Neuronal stem cell (in vitro differentiated cells): ENCODE results near the gene RPL18.

Experiments
- DNase-seq: peaks from one replicate; pipeline ENCODE4 v3.0.0-alpha.2; 2013; ENCODE audit warnings: low spot score
- H2AFZ ChIP-seq: one replicate; pipeline ENCODE4 v1.6.1; 2013; ENCODE audit warnings: mild to moderate bottlenecking, low read length, inconsistent platforms
- H2AK5ac ChIP-seq: 2 replicates; pipeline ENCODE4 v1.6.1; 2013; ENCODE audit warnings: low read depth, mild to moderate bottlenecking, inconsistent platforms, low read length, moderate library complexity, mixed read lengths
- H2BK120ac ChIP-seq: 2 replicates; pipeline ENCODE4 v1.6.1; 2013; ENCODE audit warnings: low read depth, mild to moderate bottlenecking, inconsistent platforms, low read length, moderate library complexity, mixed read lengths
- H2BK12ac ChIP-seq: one replicate; pipeline ENCODE4 v1.6.1; 2013; ENCODE audit warnings: low read length, inconsistent platforms
- H2BK15ac ChIP-seq: 2 replicates; pipeline ENCODE4 v1.6.1; 2013; ENCODE audit warnings: mild to moderate bottlenecking, low read length, inconsistent platforms, mixed read lengths
- H2BK5ac ChIP-seq: one replicate; pipeline ENCODE4 v1.6.1; 2013; ENCODE audit warnings: inconsistent platforms, mild to moderate bottlenecking, low read length, moderate library complexity
- H3K14ac ChIP-seq: one replicate; pipeline ENCODE4 v1.6.1; 2013; ENCODE audit warnings: low read length, inconsistent platforms
- H3K18ac ChIP-seq: 2 replicates; pipeline ENCODE4 v1.6.1; 2013; ENCODE audit warnings: low read length, inconsistent platforms
- H3K23ac ChIP-seq: 2 replicates; pipeline ENCODE4 v1.6.1; 2013; ENCODE audit warnings: low read depth, mild to moderate bottlenecking, mixed read lengths, low read length, inconsistent platforms; ENCODE audit not compliant: poor library complexity
- H3K27ac ChIP-seq: replicated peaks from 3 replicates; pipeline ENCODE4 v1.5.1; 2013; ENCODE audit warnings: low read length, inconsistent platforms
- H3K27me3 ChIP-seq, 3 experiments: 2 replicates each; pipeline ENCODE4 v1.6.1; 2013; ENCODE audit warnings: low read length in 3 of 3, mild to moderate bottlenecking in 2 of 3, inconsistent platforms in 1 of 3, low read depth in 1 of 3, mixed read lengths in 1 of 3, moderate library complexity in 1 of 3; ENCODE audit not compliant: control insufficient read depth in 3 of 3, insufficient read depth in 3 of 3
- H3K36me3 ChIP-seq, 2 donors: replicated peaks in 1 of 2; 2 replicates each; pipeline ENCODE4 v1.6.1; 2013; ENCODE audit warnings: low read length in 2 of 2; ENCODE audit not compliant: control insufficient read depth in 2 of 2, insufficient read depth in 2 of 2
- H3K4ac ChIP-seq: 2 replicates; pipeline ENCODE4 v1.6.1; 2013; ENCODE audit warnings: inconsistent platforms, mild to moderate bottlenecking, low read length, moderate library complexity
- H3K4me1 ChIP-seq, 2 donors: 1 replicate in 1 of 2; 2 replicates in 1 of 2; pipeline ENCODE4 v1.6.1; 2013; ENCODE audit warnings: low read length in 2 of 2, low read depth in 1 of 2; ENCODE audit not compliant: control insufficient read depth in 2 of 2, insufficient read depth in 1 of 2
- H3K4me2 ChIP-seq: one replicate; pipeline ENCODE4 v1.6.1; 2013; ENCODE audit warnings: mild to moderate bottlenecking, low read length, inconsistent platforms; ENCODE audit not compliant: insufficient read depth, poor library complexity, severe bottlenecking
- H3K4me3 ChIP-seq, 2 donors: 2 replicates each; pipeline ENCODE4 v1.5.1; 2013; ENCODE audit warnings: low read length in 2 of 2, mild to moderate bottlenecking in 2 of 2, inconsistent platforms in 1 of 2, moderate library complexity in 1 of 2
- H3K79me1 ChIP-seq: one replicate; pipeline ENCODE4 v1.6.1; 2013; ENCODE audit warnings: low read depth, mild to moderate bottlenecking, inconsistent platforms, low read length, moderate library complexity
- H3K9ac ChIP-seq: one replicate; pipeline ENCODE4 v1.6.1; 2013; ENCODE audit warnings: mild to moderate bottlenecking, low read depth, low read length, inconsistent platforms; ENCODE audit not compliant: poor library complexity
- H3K9me3 ChIP-seq, 2 donors: replicated peaks in 1 of 2; 2 replicates each; pipeline versions ENCODE3 to v1.6.1; 2013; ENCODE audit warnings: low read length in 2 of 2, mild to moderate bottlenecking in 2 of 2, inconsistent platforms in 1 of 2, low read depth in 1 of 2, mixed read lengths in 1 of 2, moderate library complexity in 1 of 2; ENCODE audit not compliant: control insufficient read depth in 2 of 2, insufficient read depth in 1 of 2
- H4K8ac ChIP-seq: one replicate; pipeline ENCODE4 v1.6.1; 2013; ENCODE audit warnings: low read depth, mild to moderate bottlenecking, inconsistent platforms, low read length, moderate library complexity
- H4K91ac ChIP-seq: one replicate; pipeline ENCODE4 v1.6.1; 2013; ENCODE audit warnings: low read length, low read depth, mild to moderate bottlenecking, inconsistent platforms; ENCODE audit not compliant: poor library complexity
- WGBS, 2 donors: extraction: QIAGEN DNeasy Blood & Tissue Kit; methylation state at CpG; one replicate each; pipeline ENCODE4 v1.1.7; 2013; ENCODE audit warnings: missing lambda C conversion rate in 2 of 2, mixed read lengths in 1 of 2; ENCODE audit not compliant: insufficient read length in 2 of 2, insufficient replicate concordance in 1 of 2; ENCODE audit errors: extremely low coverage in 2 of 2; 5-methylcytosine and 5-hydroxymethylcytosine counted together

Gene RPL18

DNA sequence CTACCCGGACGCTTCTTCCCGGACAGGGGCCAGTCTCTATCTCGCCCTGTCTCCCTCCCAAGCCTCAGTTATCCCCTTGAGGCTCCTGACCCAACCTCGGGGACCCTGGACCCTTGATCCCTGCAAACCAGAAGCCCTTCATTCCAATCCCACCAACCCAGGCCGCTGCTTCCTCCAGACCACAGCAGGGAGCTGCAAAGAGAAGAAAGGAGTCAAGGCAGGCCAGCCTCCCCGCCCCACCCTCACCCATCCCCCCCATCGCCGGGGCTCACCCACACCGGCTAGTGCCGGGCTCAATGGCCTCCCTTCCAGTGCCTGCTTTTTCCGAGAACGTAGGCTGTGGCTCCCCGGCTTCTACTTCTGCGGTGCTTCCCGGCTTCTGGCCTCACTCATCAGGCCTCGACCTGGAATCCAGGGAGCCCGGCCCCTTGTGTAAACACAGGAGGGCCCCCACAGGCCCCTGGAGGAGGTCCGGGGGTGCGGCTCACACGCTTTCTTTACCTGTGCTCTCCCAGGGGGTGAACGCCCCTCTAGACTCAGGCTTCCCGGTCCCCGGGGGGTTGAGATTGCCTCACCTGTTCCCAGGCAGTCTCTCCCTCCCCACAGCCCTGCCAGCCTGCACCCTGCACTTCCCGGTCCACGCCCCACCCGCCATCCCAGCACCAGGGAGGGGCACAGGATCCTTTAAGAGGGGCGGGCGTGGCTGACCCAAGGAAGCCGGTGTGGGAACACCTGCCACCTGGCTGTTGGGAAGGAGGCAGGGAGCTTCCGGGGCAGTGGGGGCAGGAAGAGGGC, 4.3 kb downstream of the RPL18 start, which contains the start of gene FAM83E:
TSS of gene FAM83E (minus strand) at position 641 of the 795 bp plus-strand sequence. CDS start 1,704 bp downstream, outside the sequence.
- no CpG with 5 or more reads among the region's 31 CpGs for WGBS, 2 donors
- H2BK12ac ChIP-seq, result peak within 1 kb of the TSS; percentile 94
- H2BK15ac ChIP-seq, result peak within 1 kb of the TSS; percentile 34

GRCh38 chr19:48613852-48614435, 5.0 kb downstream of the RPL18 start:
- Histone ChIP-seq H3K4me2 (no peak overlapping the region), H2BK120ac (peak overlapping the region; percentile 72), H2AFZ (no peak overlapping the region), H3K27ac (peak overlapping the region; percentile 81), H3K4me1 (peaks cover 8 to 27% of the 10 kb centered on the region in 2 donors), H3K18ac (peak overlapping the region; percentile 89), H3K14ac (peak overlapping the region; percentile 76), H3K9ac (peak overlapping the region; percentile 53), H3K9me3 (no peaks in the 10 kb centered on the region), H3K36me3 (peaks cover 27 to 34% of the 10 kb centered on the region in 2 donors), H3K23ac (peak overlapping the region; percentile 95), H3K79me1 (peaks cover 9% of the 10 kb centered on the region), H2BK15ac (peak overlapping the region; percentile 34), H2AK5ac (peak overlapping the region; percentile 97), H3K4me3 (no peak overlapping the region), H3K27me3 (no peaks in the 10 kb centered on the region), H2BK5ac (peak overlapping the region; percentile 77), H3K4ac (peak overlapping the region; percentile 53), H4K8ac (peak overlapping the region; percentile 86), H2BK12ac (peak overlapping the region; percentile 94), H4K91ac (no peak overlapping the region)
- DNase-seq, result no peak
- WGBS, 2 donors, result no CpG with 5 or more reads among the region's 13 CpGs

More for the DNA sequence above, 4.3 kb downstream of the RPL18 start, which contains the start of gene FAM83E:
- no peak within 1 kb of the TSS for H4K91ac ChIP-seq
- H3K4me2 ChIP-seq, result peak within 1 kb of the TSS; percentile 24
- no peaks in the 10 kb centered on the region for H3K27me3 ChIP-seq
- H3K79me1 ChIP-seq, result peaks cover 9% of the 10 kb centered on the region
- H3K4ac ChIP-seq, result peak within 1 kb of the TSS; percentile 53
- no peaks in the 10 kb centered on the region for H3K9me3 ChIP-seq
- H3K4me3 ChIP-seq, result no peak within 1 kb of the TSS
- H2AFZ ChIP-seq, result no peak within 1 kb of the TSS
- H3K23ac ChIP-seq, result peak within 1 kb of the TSS; percentile 95
- peak within 1 kb of the TSS; percentile 81 for H3K27ac ChIP-seq
- H2BK5ac ChIP-seq, result peak within 1 kb of the TSS; percentile 84
- H2AK5ac ChIP-seq, result peak within 1 kb of the TSS; percentile 97
- H4K8ac ChIP-seq, result peak within 1 kb of the TSS; percentile 86
- H2BK120ac ChIP-seq, result peak within 1 kb of the TSS; percentile 72
- peak within 1 kb of the TSS; percentile 72 for H3K9ac ChIP-seq
- H3K14ac ChIP-seq, result peak within 1 kb of the TSS; percentile 76
- H3K36me3 ChIP-seq, result peaks cover 27 to 34% of the 10 kb centered on the region in 2 donors
- peaks cover 8 to 27% of the 10 kb centered on the region in 2 donors for H3K4me1 ChIP-seq
- peak within 1 kb of the TSS; percentile 89 for H3K18ac ChIP-seq
- no peak for DNase-seq

GRCh38 chr19:48613024-48613851, 5.7 kb downstream of the RPL18 start:
- WGBS, 2 donors, result no CpG with 5 or more reads among the region's 39 CpGs
- Histone ChIP-seq H2BK15ac (peak overlapping the region; percentile 85), H3K79me1 (peaks cover 9% of the 10 kb centered on the region), H3K27me3 (no peaks in the 10 kb centered on the region), H3K4me1 (peaks cover 8 to 27% of the 10 kb centered on the region in 2 donors), H3K18ac (peak overlapping the region; percentile 28), H3K4me3 (no peak overlapping the region), H4K91ac (no peak overlapping the region), H3K27ac (peak overlapping the region; percentile 81), H4K8ac (no peak overlapping the region), H3K4ac (no peak overlapping the region), H2AK5ac (peak overlapping the region; percentile 97), H2AFZ (no peak overlapping the region), H3K14ac (peak overlapping the region; percentile 31), H3K36me3 (peaks cover 27 to 34% of the 10 kb centered on the region in 2 donors), H3K23ac (peak overlapping the region; percentile 65), H3K9ac (peak overlapping the region; percentile 90), H2BK5ac (peak overlapping the region; percentile 77), H2BK120ac (peak overlapping the region; percentile 72), H3K4me2 (no peak overlapping the region), H2BK12ac (peak overlapping the region; percentile 94), H3K9me3 (no peaks in the 10 kb centered on the region)
- no peak for DNase-seq
